H1 (cell line): ENCODE results near the gene ZNF614. TPM values are rescaled to one million over a fixed set of nuclear protein-coding genes. Genes with fewer than 3 reads are reported as not detected.
A peak's percentile ranks its signal among the peaks of the same experiment; 100 is the strongest.

Source experiments
- CHD2 ChIP-seq: IDR thresholded peaks from 2 replicates; pipeline ENCODE4 v1.6.1; 2012; ENCODE audit warnings: low read length, improper control_type of control experiment
- EP300 ChIP-seq, 2 experiments: IDR thresholded peaks; 1 replicate in 1 of 2; 2 replicates in 1 of 2; pipeline ENCODE4 v1.6.1; 2011 to 2012; ENCODE audit warnings: low read depth in 2 of 2, low read length in 2 of 2, mild to moderate bottlenecking in 2 of 2, borderline replicate concordance in 1 of 2, inconsistent platforms in 1 of 2, moderate library complexity in 1 of 2
- HDAC6 ChIP-seq: IDR thresholded peaks from one replicate; pipeline ENCODE4 v1.7.1; 2012; ENCODE audit warnings: low read depth, mild to moderate bottlenecking, inconsistent platforms, low read length, moderate library complexity
- POU5F1 ChIP-seq: IDR thresholded peaks from 2 replicates; pipeline ENCODE4 v1.6.1; 2011; ENCODE audit warnings: low read depth, mild to moderate bottlenecking, low read length, moderate library complexity
- SIX5 ChIP-seq: IDR thresholded peaks from 2 replicates; pipeline ENCODE4 v1.6.1; 2011; ENCODE audit warnings: mild to moderate bottlenecking, low read depth, low read length
- SP4 ChIP-seq: IDR thresholded peaks from 2 replicates; pipeline ENCODE4 v1.6.1; 2012; ENCODE audit warnings: low read length, inconsistent platforms
- TAF7 ChIP-seq: optimal IDR thresholded peaks from 2 replicates; pipeline ENCODE3; 2011; ENCODE audit warnings: low read depth, mild to moderate bottlenecking, inconsistent platforms, low read length, moderate library complexity, borderline replicate concordance
- polyA plus RNA-seq, 7 experiments: library from polyadenylated mRNA; depleted of rRNA in 3 of 7; stranded (reverse) in 5 of 7; unstranded in 2 of 7; fragments of >200 nt in 5 of 7; fragments of 200-250 nt in 2 of 7; gene quantifications; 1 replicate in 5 of 7; 2 replicates in 1 of 7; 4 replicates in 1 of 7; pipeline versions ENCODE4 v1.2.1 to v1.2.3, GENCODE V29; 2011 to 2013; ENCODE audit warnings: missing spikeins in 2 of 7, mixed read lengths in 2 of 7
- total RNA-seq: library from RNA; stranded (reverse); fragmentation: NEBNext Ultra II Directional; extraction: Animal tissue kit (Norgen Biotek cat#: 25700); gene quantifications from 2 replicates; pipeline ENCODE4 v1.2.1, GENCODE V29; 2021

The ZNF614 gene
- total and polyA plus RNA-seq, 2 of the 8 experiments (the other 6 are each of a cell fraction or from before 2014, with no cell fraction given), result 4.7 to 18.7 TPM

DNA sequence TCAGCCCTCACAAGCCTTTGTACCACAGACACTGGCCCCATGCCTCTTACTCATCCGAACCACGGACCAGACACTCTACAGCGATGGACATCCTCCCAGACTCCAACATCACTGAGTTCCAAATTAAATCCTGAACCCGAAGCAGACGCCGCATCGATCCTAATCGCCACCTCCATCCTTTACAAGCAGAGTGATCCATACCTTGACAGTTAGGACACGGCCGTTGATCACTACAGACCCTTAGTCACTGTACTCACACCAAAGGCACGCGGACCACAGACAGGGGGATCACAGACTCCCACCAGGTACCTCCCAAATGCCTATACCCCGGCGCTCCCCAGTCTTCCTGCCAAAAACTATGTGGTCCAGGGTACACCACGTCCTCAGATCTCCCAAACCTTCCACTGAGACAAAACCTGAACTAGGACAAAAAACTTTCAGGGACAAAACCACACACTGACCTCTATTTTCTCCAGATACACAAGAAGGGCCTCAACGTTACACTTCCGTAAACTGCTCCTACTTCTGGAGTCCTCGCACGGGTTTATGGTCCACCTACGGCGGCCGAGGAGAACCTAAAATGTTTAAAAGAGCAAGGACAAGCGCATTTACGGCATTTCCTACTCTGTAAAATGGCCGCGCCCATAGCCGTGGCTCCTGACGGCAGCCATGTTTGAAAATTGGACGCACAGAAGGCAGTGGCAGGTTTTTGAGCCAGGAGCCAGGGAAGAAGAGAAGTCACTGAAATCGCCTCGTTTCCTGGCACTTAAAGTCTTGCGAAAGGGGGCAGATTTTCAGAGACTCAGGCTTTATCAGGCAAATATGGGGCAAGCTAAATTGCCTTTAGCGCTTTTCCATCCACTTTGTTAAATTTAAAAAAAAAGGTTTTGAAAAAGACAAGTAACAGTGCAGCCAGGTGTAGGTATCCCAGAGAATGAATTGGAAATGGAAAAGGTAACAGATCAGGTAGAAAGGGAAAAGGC is 41.6 kb downstream of the ZNF614 start, which contains the start of gene ZNF350 (continued):
- TF ChIP-seq EP300 (IDR thresholded peaks at IDR 0.05; ENCODE audit: borderline replicate concordance in 1 of 2, low read depth in 2 of 2, low read length in 2 of 2) (peak in 1 of 2 experiments; percentile 30; a peak in 1 of 3 replicates), TAF7 (no peak), SIX5 (peak; percentile 66), POU5F1 (no peak), CHD2 (peak; percentile 35), SP4 (no peak), HDAC6 (no peak)
